ENCODE measurements around the gene FOXK2.
A peak's percentile ranks its signal among the peaks of the same experiment; 100 is the strongest.

The FOXK2 gene

DNA sequence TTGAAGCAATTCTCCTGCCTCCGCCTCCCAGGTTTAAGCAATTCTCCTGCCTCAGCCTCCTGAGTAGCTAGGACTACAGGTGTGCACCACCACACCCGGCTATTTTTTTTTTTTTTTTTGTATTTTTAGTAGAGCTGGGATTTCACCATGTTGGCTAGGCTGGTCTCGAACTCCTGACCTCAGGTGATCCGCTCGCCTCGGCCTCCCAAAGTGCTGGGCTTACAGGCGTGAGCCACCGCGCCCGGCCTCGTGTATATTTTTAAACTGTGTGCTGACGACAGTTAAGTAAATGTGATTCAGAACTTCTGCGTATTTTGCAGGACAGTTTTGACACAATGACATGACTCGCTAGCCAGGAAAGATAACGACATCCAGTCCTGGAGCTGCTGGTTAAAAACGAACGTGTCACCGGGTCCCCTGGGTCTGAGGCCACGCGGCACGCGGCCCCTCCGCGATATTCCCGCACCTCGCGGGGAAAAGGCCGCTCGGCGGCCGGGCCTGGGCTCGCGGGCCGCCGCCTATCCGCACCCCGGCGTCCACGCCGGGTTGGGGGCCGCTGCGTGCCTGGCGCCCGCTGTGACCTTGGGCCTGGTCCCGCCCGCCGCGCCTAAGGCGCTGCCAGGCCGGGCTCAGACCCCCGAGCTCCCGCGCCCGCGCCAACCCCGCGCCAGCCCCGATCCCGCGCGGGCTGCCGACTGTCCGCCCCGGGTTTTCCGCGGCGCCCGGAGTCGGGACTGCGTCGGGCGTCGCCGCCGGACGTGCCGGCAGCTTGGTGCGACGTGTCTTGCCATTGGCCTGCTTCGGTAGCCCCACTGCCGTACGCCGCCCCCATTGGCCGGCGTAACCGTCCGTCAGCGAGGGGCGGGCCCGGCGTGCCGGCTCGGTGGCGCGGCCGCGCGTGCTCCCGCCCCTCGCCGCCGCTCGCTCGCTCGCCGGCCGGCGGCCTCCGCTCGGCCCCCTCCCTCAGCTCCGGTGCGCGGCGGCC lies at the start of gene FOXK2:
Gene FOXK2 (plus strand): TSS at position 907 of the 985 bp plus-strand sequence. CDS start 157 bp downstream, outside the sequence.
- no peak for TF ChIP-seq CTCF (conservative IDR thresholded peaks at IDR 0.05)
- H3K27ac ChIP-seq: peak within 1 kb of the TSS; percentile 96

DNA sequence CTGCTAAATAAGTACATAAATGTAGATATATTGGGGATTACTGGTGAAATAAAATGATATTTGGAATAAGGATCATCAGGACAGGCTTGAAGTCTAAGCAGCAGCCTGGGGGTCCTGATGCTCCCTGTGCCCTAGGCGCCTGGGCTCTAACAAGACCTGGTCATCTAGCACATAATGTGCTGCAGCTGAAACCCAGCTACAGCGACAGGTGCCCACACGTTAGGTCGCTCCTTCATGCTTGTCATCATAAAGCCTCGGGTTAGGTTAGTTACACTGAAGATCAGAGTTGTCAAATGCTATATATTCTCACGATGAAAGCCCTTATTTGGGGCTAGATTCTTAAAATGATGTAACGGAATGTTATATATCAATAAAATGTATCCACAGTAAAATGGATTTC lies 49.5 kb upstream of the FOXK2 start:
- H3K27ac ChIP-seq: no peak overlapping the region
- TF ChIP-seq CTCF (conservative IDR thresholded peaks at IDR 0.05): no peak

DNA sequence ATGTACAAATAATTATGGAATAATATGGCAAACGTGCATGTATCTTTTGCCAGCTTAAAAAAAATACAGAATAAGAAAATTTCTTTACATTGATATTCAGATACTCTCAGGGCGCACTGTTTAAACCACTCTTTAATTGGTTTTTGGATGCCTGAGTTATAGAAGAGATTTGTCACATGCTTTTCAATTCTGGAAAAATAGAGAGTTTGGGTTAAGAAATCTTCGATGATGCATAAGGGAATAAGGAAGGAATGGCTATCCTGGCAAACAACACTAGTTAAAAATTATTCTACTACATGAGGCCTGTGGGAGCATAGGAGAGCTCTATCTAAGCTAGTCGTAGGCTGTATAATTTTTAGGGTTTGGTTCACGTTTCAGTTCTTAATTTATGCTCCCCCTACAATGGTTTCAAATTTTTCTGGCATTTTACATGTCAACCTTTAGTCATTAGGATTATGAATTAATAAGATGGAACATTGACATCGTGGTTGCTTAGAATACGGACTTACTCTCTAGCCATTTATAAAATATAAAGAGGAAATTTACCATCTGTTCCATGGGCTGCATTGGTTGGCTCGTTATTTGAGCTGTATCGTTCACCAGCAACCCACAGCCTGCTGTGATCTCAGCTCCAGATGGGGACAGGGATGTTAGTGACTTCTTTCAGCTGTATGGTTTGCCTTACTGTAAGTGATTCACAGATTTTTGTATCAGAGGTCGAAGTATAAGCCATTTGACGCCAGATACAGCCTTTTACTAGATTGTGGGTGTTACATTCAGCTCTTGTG lies 45.1 kb upstream of the FOXK2 start:
- no peak for TF ChIP-seq CTCF (conservative IDR thresholded peaks at IDR 0.05)

DNA sequence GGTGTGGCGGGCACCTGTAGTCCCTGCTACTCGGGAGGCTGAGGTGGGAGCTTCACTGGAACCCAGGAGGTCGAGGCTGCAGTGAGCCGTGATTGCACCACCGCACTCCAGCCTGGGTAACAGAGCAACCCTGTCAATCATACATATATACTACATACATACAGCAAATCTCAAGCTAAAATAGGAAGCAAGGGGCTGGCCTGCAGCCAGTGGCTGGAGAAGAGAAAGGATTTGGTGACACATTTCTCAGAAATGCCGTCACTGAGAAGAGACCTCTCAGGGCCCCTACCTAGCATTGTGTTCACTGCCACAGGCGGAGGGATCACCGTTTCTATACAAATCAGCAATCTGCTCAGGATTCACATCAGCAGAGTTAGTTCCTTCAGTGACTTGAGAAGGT lies 44.1 kb upstream of the FOXK2 start:
- H3K27ac ChIP-seq: no peak overlapping the region
- no peak for TF ChIP-seq CTCF (conservative IDR thresholded peaks at IDR 0.05)

More for the DNA sequence above, 45.1 kb upstream of the FOXK2 start:
- H3K27ac ChIP-seq: no peak overlapping the region

- no peak for TF ChIP-seq CTCF (conservative IDR thresholded peaks at IDR 0.05)
- no peak overlapping the region for H3K27ac ChIP-seq
These were observed 41.6 kb upstream of the FOXK2 start for GRCh38 chr17:82477934-82478333.

DNA sequence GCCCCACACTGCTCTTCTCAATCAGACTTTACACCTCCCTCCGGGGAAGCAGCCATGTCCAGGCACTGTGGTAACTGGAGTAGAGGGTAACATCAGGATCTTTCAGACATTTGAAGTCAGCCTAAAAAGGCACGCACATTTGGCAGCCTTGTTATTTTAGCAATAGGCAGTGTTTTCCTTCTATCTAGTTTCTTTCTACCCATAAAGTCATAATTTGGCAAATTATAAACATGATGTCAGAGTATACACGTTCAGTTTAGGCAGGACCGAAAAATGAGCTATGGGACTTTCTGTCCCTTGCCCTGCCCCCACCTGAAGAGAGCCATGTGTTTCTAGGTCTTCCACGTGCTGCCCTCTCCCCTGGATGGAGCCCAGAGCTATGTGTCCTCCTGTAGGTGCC lies 39.9 kb upstream of the FOXK2 start:
- no peak for TF ChIP-seq CTCF (conservative IDR thresholded peaks at IDR 0.05)
- no peak overlapping the region for H3K27ac ChIP-seq

- H3K27ac ChIP-seq: no peak overlapping the region
- no peak for TF ChIP-seq CTCF (conservative IDR thresholded peaks at IDR 0.05)
These were observed 39.2 kb upstream of the FOXK2 start for GRCh38 chr17:82480318-82480717.
